IMR-90 (cell line): ENCODE data around the gene ANKRD11. TPM values are rescaled to one million over a fixed set of nuclear protein-coding genes. Genes with fewer than 3 reads are reported as not detected.

Source experiments
- ATAC-seq: fragments of 200-7000 bp; cut with Tn5 transposase; 2 replicates; pipeline ENCODE4 v1.9.1; 2020; ENCODE audit warnings: low read depth, mild to moderate bottlenecking, moderate library complexity
- BruUV-seq: library from RNA; stranded (reverse); fragments of 400-500 nt; replicated peaks from 2 replicates; lab custom pipeline; 2021; lab: Mats Ljungman, UMichigan
- CTCF ChIA-PET: fragments of 300-600 bp; formaldehyde crosslinking; extraction: SDS; loops from one replicate; lab custom pipeline; 2021; ENCODE audit warnings: antibody characterized with exemption; lab: Yijun Ruan, JAX
- POLR2A ChIA-PET: fragments of 300-600 bp; sonication (Branson Sonifier 250); formaldehyde crosslinking; loops from one replicate; lab custom pipeline; 2022; ENCODE audit warnings: antibody characterized with exemption; ENCODE audit not compliant: unreplicated experiment; lab: Charles Lee
- DNase-seq: peaks from one replicate; pipeline ENCODE4 v3.0.0; 2013
- H2AFZ ChIP-seq: replicated peaks from 2 replicates; pipeline ENCODE3; 2013; ENCODE audit warnings: low read length, mild to moderate bottlenecking; ENCODE audit not compliant: poor library complexity
- H2AK5ac ChIP-seq: 2 replicates; pipeline ENCODE4 v1.6.1; 2013; ENCODE audit warnings: low read depth, low read length, inconsistent platforms
- H2AK9ac ChIP-seq: replicated peaks from 2 replicates; pipeline ENCODE3; 2013; ENCODE audit warnings: mild to moderate bottlenecking, low read depth, low read length, moderate library complexity; ENCODE audit not compliant: poor library complexity
- H2BK120ac ChIP-seq: 2 replicates; pipeline ENCODE4 v1.6.1; 2013; ENCODE audit warnings: low read depth, low read length, inconsistent platforms
- H2BK15ac ChIP-seq: 3 replicates; pipeline ENCODE4 v1.6.1; 2013; ENCODE audit warnings: low read depth, low read length, inconsistent platforms
- H2BK20ac ChIP-seq: 2 replicates; pipeline ENCODE4 v1.6.1; 2013; ENCODE audit warnings: low read depth, mild to moderate bottlenecking, inconsistent platforms, low read length, moderate library complexity
- H2BK5ac ChIP-seq: 2 replicates; pipeline ENCODE4 v1.6.1; 2013; ENCODE audit warnings: mild to moderate bottlenecking, low read depth, low read length, inconsistent platforms; ENCODE audit not compliant: poor library complexity, severe bottlenecking
- H3K14ac ChIP-seq: replicated peaks from 2 replicates; pipeline ENCODE4 v1.6.1; 2013; ENCODE audit warnings: low read depth, low read length, inconsistent platforms
- H3K18ac ChIP-seq: 2 replicates; pipeline ENCODE4 v1.6.1; 2013; ENCODE audit warnings: low read depth, low read length, control low read depth
- H3K23ac ChIP-seq: 2 replicates; pipeline ENCODE4 v1.6.1; 2013; ENCODE audit warnings: low read depth, low read length, inconsistent platforms
- H3K27ac ChIP-seq: 2 replicates; pipeline ENCODE4 v1.5.1; 2013; ENCODE audit warnings: mild to moderate bottlenecking, control low read depth, low read length; ENCODE audit not compliant: insufficient read depth
- H3K27me3 ChIP-seq: 2 replicates; pipeline ENCODE4 v1.6.1; 2013; ENCODE audit warnings: low read length; ENCODE audit not compliant: control insufficient read depth, insufficient read depth
- H3K36me3 ChIP-seq: 2 replicates; pipeline ENCODE4 v1.6.1; 2013; ENCODE audit warnings: low read length, mixed read lengths; ENCODE audit not compliant: control insufficient read depth, insufficient read depth
- H3K4ac ChIP-seq: 2 replicates; pipeline ENCODE4 v1.6.1; 2013; ENCODE audit warnings: low read depth, low read length, inconsistent platforms
- H3K4me1 ChIP-seq: 2 replicates; pipeline ENCODE4 v1.6.1; 2013; ENCODE audit warnings: low read length, mixed read lengths; ENCODE audit not compliant: control insufficient read depth, insufficient read depth
- H3K4me2 ChIP-seq: 2 replicates; pipeline ENCODE4 v1.6.1; 2013; ENCODE audit warnings: low read depth, mild to moderate bottlenecking, control low read depth, low read length, moderate library complexity
- H3K4me3 ChIP-seq: 2 replicates; pipeline ENCODE4 v1.5.1; 2013; ENCODE audit warnings: low read depth, mild to moderate bottlenecking, control low read depth, low read length, moderate library complexity; ENCODE audit not compliant: insufficient read depth
- H3K56ac ChIP-seq: 2 replicates; pipeline ENCODE4 v1.6.1; 2013; ENCODE audit warnings: low read length, inconsistent platforms; ENCODE audit not compliant: insufficient read depth; ENCODE audit errors: extremely low read depth
- H3K79me1 ChIP-seq, 2 experiments: 2 replicates each; pipeline ENCODE4 v1.6.1; 2013; ENCODE audit warnings: low read length in 2 of 2, inconsistent platforms in 1 of 2, low read depth in 1 of 2
- H3K9ac ChIP-seq: 2 replicates; pipeline ENCODE4 v1.6.1; 2013; ENCODE audit warnings: low read depth, low read length, control low read depth
- H3K9me1 ChIP-seq: 2 replicates; pipeline ENCODE4 v1.6.1; 2013; ENCODE audit warnings: low read length, inconsistent platforms; ENCODE audit not compliant: insufficient read depth
- H3K9me3 ChIP-seq: 2 replicates; pipeline ENCODE4 v1.6.1; 2013; ENCODE audit warnings: low read length; ENCODE audit not compliant: control insufficient read depth, insufficient read depth
- H4K20me1 ChIP-seq: 2 replicates; pipeline ENCODE4 v1.6.1; 2013; ENCODE audit warnings: low read length, inconsistent platforms; ENCODE audit not compliant: insufficient read depth
- H4K5ac ChIP-seq: 2 replicates; pipeline ENCODE4 v1.6.1; 2013; ENCODE audit warnings: mild to moderate bottlenecking, low read depth, low read length, control low read depth
- H4K8ac ChIP-seq, 2 experiments: 2 replicates each; pipeline ENCODE4 v1.6.1; 2013; ENCODE audit warnings: low read depth in 2 of 2, low read length in 2 of 2, control low read depth in 1 of 2, inconsistent platforms in 1 of 2
- H4K91ac ChIP-seq: 2 replicates; pipeline ENCODE4 v1.6.1; 2013; ENCODE audit warnings: low read depth, low read length, inconsistent platforms; ENCODE audit not compliant: insufficient read depth
- FOS ChIP-seq: fragments of 150-350 bp; IDR thresholded peaks from 2 replicates; pipeline ENCODE4 v1.6.1; 2016; ENCODE audit warnings: low read depth, low read length
- NFE2L2 ChIP-seq: fragments of 150-350 bp; IDR thresholded peaks from 2 replicates; pipeline ENCODE4 v1.6.1; 2016; ENCODE audit warnings: low read depth, mild to moderate bottlenecking, low read length
- WGBS, 2 experiments: methylation state at CpG; one replicate each; pipeline versions ENCODE4 v1.1.5 to v1.1.7; 2013; ENCODE audit warnings: missing lambda C conversion rate in 2 of 2; ENCODE audit not compliant: insufficient read length in 1 of 2; ENCODE audit errors: extremely low coverage in 2 of 2; 5-methylcytosine and 5-hydroxymethylcytosine counted together
- dilution Hi-C: fragments of 300-500 bp; cut with HindIII; formaldehyde crosslinking; loops from one replicate; pipeline ENCODE4 v1.14.3; 2018; ENCODE audit warnings: low sequenced_read_pairs; ENCODE audit not compliant: unreplicated experiment
- in situ Hi-C: fragments of 300-500 bp; cut with MboI; formaldehyde crosslinking; loops from 3 replicates; pipeline ENCODE4 v1.14.3; 2019; ENCODE audit warnings: low sequenced_read_pairs, inconsistent platforms, mixed read lengths
- intact Hi-C: fragments of 100-400 bp; cut with micrococcal nuclease; formaldehyde crosslinking; loops from 2 replicates; pipeline ENCODE4 v1.10.0; 2022
- polyA plus RNA-seq, 3 experiments: library from polyadenylated mRNA; depleted of rRNA; stranded (reverse); fragments of >200 nt; gene quantifications; 2 replicates each; pipeline ENCODE4 v1.2.3, GENCODE V29; 2012; ENCODE audit warnings: low replicate concordance in 1 of 3
- total RNA-seq: library from RNA; depleted of rRNA; stranded (reverse); fragments of >200 nt; gene quantifications from 2 replicates; pipeline ENCODE4 v1.2.3, GENCODE V29; 2012

ANKRD11 gene
- total and polyA plus RNA-seq, 2 of the 4 experiments (the other 2 are of a cell fraction) = 46.8 to 71.9 TPM

DNA sequence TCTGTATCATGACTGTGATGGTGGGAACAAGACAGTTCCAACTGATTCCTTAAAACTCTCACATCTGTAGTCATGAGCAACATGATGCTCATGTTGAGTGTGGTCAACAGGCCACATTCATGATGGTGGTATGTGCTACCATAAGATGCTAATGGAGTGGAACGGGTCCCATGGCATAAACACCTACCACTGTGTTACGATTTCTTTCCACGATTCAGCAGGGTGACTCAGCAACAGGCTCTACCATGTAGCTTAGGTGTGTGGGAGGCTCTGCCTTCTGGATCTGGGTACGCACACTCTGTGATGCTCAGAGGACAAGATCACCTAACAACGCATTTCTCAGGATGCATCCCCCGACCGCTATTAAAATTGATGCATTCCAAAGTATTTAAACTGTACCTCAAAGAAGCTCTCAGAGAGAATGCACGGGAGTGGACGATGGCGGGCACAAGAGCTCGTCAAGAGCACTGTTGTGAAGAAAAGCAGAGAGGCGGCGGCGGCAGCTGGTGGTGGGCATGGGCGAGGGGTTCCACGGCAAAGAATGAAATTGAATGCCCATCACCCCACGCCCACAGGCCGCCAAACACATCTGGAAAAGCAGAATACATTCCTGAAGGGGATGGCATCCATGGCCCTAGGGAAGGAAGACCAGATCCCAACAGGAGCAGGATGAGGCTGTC, 139.5 kb downstream of the ANKRD11 start:
- Histone ChIP-seq H2BK15ac (no peak overlapping the region), H3K36me3 (peaks cover 7% of the 10 kb centered on the region), H3K27ac (no peak overlapping the region), H4K91ac (no peak overlapping the region), H3K27me3 (no peaks in the 10 kb centered on the region), H3K9ac (no peak overlapping the region), H3K9me1 (peaks cover 52% of the 10 kb centered on the region), H3K4me2 (no peak overlapping the region), H4K20me1 (peaks cover 96% of the 10 kb centered on the region), H3K18ac (no peak overlapping the region), H2AK9ac (no peak overlapping the region), H3K79me1 (peaks cover 19 to 83% of the 10 kb centered on the region in 2 experiments; a peak in 3 of 4 replicates), H3K23ac (no peak overlapping the region), H3K56ac (no peak overlapping the region), H4K8ac (no peak overlapping the region), H3K4me3 (no peak overlapping the region), H2BK120ac (no peak overlapping the region), H3K14ac (no peak overlapping the region), H2BK20ac (no peak overlapping the region), H3K9me3 (no peaks in the 10 kb centered on the region), H3K4me1 (peaks cover 9% of the 10 kb centered on the region), H2BK5ac (no peak overlapping the region), H2AFZ (no peak overlapping the region), H2AK5ac (no peak overlapping the region), H4K5ac (no peak overlapping the region), H3K4ac (no peak overlapping the region)
- no CpG with 5 or more reads among the region's 18 CpGs for WGBS, 2 experiments
- ChIA-PET CTCF (no interaction called here), POLR2A (no interaction called here)
- in situ Hi-C loops = no loop called here
- no peak for TF ChIP-seq FOS
- peak; percentile 38 for TF ChIP-seq NFE2L2
- BruUV-seq = no TSS peak
- DNase-seq = peak; percentile 63
- intact Hi-C loops = no loop called here
- no peak for ATAC-seq
- dilution Hi-C loops = no loop called here
